ENCODE data around the gene B3GNT8.

DNA sequence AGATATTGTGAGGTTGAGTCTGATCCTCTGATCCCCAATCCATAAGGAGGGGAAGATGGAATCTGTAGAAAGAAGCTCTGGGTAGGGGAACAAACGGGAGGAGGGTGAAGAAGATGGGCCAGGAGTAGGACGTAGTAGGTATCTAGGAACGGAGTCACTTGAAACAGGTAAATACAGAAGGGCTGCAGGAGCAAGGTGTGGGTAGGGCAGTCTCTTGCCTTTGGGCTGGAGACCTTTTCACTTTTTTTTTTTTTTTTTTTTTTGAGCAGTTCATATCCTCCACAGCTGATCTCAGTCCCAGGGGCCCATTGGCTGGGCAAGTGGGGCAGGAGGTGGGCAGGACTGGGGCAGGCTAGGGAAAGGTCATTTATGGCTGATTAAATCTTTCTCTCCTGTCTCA, 28.1 kb downstream of the B3GNT8 start:
- no peak for TF ChIP-seq CTCF (conservative IDR thresholded peaks at IDR 0.05; ENCODE audit: low read depth in 2 of 2)
- TF ChIP-seq EZH2 (IDR thresholded peaks at IDR 0.05; ENCODE audit: low read depth, unreplicated experiment) = no peak
- no peak for TF ChIP-seq POLR2AphosphoS5 (IDR thresholded peaks at IDR 0.05; ENCODE audit: low read depth)
- no peak for TF ChIP-seq REST (IDR thresholded peaks at IDR 0.05; ENCODE audit: unreplicated experiment)

All from GM23338 (cell line).